Activated naive CD4-positive, alpha-beta T cell treated with anti-CD3 and anti-CD28 coated beads, Interleukin-2, amount 10 ng/mL, durations not matched to agents 7 days and 5 days (primary cell): ENCODE results near the gene FMN2.

ENCODE experiments used
- CTCF ChIA-PET: fragments of 350-600 bp; sonication (Branson Sonifier 250); formaldehyde crosslinking; loops from one replicate; lab custom pipeline; 2021; ENCODE audit warnings: antibody characterized with exemption; lab: Charles Lee
- DNase-seq: peaks from one replicate; pipeline ENCODE4 v3.0.0-alpha.2; 2020
- H3K27ac Mint-ChIP-seq: one replicate; pipeline ENCODE4 v1.8.0; 2021; ENCODE audit warnings: mild to moderate bottlenecking, moderate library complexity, mixed read lengths
- H3K27me3 Mint-ChIP-seq: one replicate; pipeline ENCODE4 v1.8.0; 2021; ENCODE audit warnings: mild to moderate bottlenecking, mixed read lengths
- H3K36me3 Mint-ChIP-seq: one replicate; pipeline ENCODE4 v1.8.0; 2021; ENCODE audit warnings: mixed read lengths
- H3K4me1 Mint-ChIP-seq: one replicate; pipeline ENCODE4 v1.8.0; 2021; ENCODE audit warnings: mixed read lengths
- H3K4me3 Mint-ChIP-seq: one replicate; pipeline ENCODE4 v1.8.0; 2021; ENCODE audit warnings: mild to moderate bottlenecking, moderate library complexity, mixed read lengths
- H3K9me3 Mint-ChIP-seq: one replicate; pipeline ENCODE4 v1.8.0; 2021; ENCODE audit warnings: mixed read lengths

FMN2 gene

DNA sequence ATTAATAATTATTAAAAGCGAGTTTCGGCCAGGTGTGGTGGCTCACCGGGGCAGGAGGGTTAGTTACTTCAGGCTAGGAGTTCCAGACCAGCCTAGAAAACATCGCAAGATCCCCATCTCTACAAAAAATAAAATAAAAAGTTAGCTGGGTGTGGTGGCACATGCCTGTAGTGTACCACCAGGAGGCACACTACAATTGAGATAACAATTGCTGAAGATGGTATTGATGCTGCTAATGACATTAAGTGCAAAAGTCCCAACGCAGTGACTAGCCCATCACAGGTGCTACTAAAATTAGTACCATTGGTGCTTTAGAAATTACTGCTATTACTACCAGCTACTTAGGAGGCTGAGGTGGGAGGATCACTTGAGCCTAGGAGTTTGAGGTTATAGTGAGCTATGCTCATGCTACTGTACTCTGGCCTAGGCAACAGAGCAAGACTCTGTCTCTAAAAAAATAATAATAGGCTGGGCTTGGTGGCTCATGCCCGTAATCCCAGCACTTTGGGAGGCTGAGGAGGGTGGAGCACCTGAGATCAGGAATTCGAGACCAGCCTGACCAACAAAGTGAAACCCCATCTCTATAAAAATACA lies 363.6 kb downstream of the FMN2 start:
- CTCF ChIA-PET: interaction anchor here (0.6 to 2.1 kb wide), 10 partner anchors 9 to 1850 kb away, joined by 3 to 24 read pairs (median 4); partner anchors contain the start of gene GREM2
- DNase-seq: no peak
- Mint-ChIP-seq H3K4me3 (no peak overlapping the region), H3K4me1 (no peaks in the 10 kb centered on the region), H3K36me3 (no peaks in the 10 kb centered on the region), H3K9me3 (no peaks in the 10 kb centered on the region), H3K27ac (no peak overlapping the region), H3K27me3 (no peaks in the 10 kb centered on the region)

DNA sequence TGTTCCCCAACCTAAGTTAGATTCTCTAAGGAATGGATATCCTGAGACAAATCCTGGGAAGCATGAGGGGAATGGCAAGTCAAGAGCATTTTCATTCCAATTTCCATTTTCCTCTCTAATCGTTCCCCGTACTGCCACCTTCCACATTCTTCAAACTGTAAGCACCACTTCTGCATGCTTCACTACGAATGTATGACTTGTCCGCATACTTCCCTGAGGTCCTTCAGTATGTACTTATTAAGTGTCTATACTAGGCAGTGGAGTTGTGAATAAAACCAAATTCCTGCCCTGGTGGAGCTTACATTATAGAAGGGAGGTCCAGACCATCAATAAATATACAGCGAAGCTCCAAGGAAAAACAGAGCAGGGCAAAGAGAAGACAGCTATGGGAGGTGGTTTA lies 365.5 kb downstream of the FMN2 start:
- no peak for DNase-seq
- CTCF ChIA-PET: interaction anchor here (1.8 kb wide), 1 partner anchor 234 kb away, joined by 6 read pairs; no protein-coding TSS in a partner anchor
- no peaks in the 10 kb centered on the region for H3K9me3 Mint-ChIP-seq
- H3K4me3 Mint-ChIP-seq: no peak overlapping the region
- H3K4me1 Mint-ChIP-seq: no peaks in the 10 kb centered on the region
- H3K27me3 Mint-ChIP-seq: no peaks in the 10 kb centered on the region
- H3K27ac Mint-ChIP-seq: no peak overlapping the region
- H3K36me3 Mint-ChIP-seq: no peaks in the 10 kb centered on the region

DNA sequence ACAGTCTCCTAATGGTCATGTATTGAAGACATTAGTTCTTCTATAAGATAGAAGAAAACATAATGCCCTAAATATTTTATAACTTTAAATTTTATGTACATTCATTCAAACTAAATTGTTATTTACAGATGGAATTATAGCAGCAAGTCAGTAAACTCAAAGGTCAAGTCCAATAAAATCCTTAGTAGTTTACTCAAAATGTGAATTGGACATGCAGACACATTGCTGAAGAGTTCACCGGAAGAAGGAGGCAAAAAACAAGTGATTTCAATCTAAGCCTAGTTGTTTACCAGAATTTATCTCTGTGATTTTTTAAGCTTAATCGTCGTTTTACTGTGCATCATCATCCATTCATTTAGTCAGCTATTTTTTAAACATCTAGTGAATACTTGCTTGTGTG lies 370.6 kb downstream of the FMN2 start:
- Mint-ChIP-seq H3K4me1 (peaks cover 6% of the 10 kb centered on the region), H3K4me3 (no peak overlapping the region), H3K9me3 (no peaks in the 10 kb centered on the region), H3K27ac (no peak overlapping the region), H3K36me3 (no peaks in the 10 kb centered on the region), H3K27me3 (no peaks in the 10 kb centered on the region)
- CTCF ChIA-PET: no interaction called here
- no peak for DNase-seq

DNA sequence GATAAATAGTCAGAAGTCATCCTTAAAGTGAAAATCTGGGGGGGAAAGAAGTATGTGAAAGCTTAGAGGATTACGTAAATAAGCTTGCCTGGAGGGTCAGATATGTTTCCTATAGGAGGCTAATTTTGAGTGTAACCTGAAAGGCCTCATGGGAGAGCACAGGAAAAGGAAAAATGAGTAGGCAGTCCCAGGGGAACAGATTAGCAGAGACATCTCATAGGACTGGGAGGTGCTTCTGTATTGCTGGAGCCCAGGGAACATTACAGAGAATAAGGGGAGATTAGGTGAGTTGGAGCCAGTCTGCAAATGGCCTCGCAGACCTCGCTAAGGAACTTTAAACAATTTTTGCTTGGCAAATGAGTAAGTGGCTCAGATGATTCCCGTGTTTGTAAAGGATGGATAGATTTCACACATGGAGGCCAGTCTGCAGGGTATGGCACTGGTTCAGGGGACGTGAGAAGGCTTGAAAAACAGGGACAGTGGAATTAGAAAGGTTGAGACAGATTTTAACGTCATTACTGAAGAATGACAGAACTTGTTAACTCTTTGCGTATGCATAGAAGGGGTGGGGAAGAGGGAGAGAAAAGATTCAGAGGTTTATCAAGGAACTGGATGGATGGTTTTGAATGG lies 371.2 kb downstream of the FMN2 start:
- H3K36me3 Mint-ChIP-seq: no peaks in the 10 kb centered on the region
- no peak for DNase-seq
- H3K9me3 Mint-ChIP-seq: no peaks in the 10 kb centered on the region
- H3K27me3 Mint-ChIP-seq: no peaks in the 10 kb centered on the region
- H3K4me1 Mint-ChIP-seq: peaks cover 6% of the 10 kb centered on the region
- no peak overlapping the region for H3K4me3 Mint-ChIP-seq
- no peak overlapping the region for H3K27ac Mint-ChIP-seq
- CTCF ChIA-PET: interaction anchor here (2.2 kb wide), 1 partner anchor 8 kb away, joined by 11 read pairs; no protein-coding TSS in a partner anchor

DNA sequence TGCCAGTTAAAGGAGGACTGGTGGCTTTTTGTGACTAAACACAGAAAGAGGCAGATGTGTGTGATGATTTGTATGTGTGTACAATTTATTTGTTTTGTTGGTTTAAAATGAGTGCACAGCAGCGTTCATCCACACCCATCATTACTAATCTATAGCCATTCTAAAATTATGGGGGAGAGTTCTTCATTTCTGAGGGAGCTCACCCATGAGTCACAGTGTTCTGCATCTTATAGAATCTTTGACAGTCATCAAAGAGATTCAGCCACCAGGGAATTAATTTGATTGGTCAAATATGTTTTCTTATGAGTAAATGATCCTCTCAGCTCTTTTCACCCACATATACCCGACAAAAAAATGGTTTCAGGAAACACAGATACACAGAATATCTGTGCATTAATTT lies 372.4 kb downstream of the FMN2 start:
- no peak overlapping the region for H3K4me3 Mint-ChIP-seq
- no peaks in the 10 kb centered on the region for H3K27me3 Mint-ChIP-seq
- H3K27ac Mint-ChIP-seq: no peak overlapping the region
- H3K4me1 Mint-ChIP-seq: peaks cover 6% of the 10 kb centered on the region
- CTCF ChIA-PET: interaction anchor here (2.2 kb wide), 1 partner anchor 9 kb away, joined by 11 read pairs; no protein-coding TSS in a partner anchor
- H3K9me3 Mint-ChIP-seq: no peaks in the 10 kb centered on the region
- DNase-seq: no peak
- H3K36me3 Mint-ChIP-seq: no peaks in the 10 kb centered on the region

DNA sequence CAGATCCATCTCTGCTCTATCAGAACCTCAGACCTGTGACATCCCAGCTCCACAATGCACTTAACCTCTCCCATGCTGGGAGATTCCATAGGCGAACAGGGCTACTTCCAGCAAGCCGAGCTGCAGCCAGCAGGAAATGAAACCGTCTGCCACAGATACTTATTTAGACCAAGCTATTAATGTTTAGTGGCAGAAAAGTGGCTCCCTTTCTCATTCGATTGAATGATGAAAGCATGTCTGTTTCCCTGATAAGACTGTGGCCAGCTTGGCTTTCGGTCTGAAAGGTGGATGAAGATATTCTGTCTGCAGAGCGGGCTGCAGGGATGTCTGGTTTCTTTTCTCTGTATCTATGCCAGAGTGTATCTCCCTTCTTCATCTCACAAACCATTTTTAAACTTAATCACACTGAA lies 373.9 kb downstream of the FMN2 start:
- Mint-ChIP-seq H3K27ac (no peak overlapping the region), H3K4me3 (no peak overlapping the region), H3K4me1 (peaks cover 6% of the 10 kb centered on the region), H3K9me3 (no peaks in the 10 kb centered on the region), H3K27me3 (no peaks in the 10 kb centered on the region), H3K36me3 (no peaks in the 10 kb centered on the region)
- no peak for DNase-seq
- CTCF ChIA-PET: no interaction called here

DNA sequence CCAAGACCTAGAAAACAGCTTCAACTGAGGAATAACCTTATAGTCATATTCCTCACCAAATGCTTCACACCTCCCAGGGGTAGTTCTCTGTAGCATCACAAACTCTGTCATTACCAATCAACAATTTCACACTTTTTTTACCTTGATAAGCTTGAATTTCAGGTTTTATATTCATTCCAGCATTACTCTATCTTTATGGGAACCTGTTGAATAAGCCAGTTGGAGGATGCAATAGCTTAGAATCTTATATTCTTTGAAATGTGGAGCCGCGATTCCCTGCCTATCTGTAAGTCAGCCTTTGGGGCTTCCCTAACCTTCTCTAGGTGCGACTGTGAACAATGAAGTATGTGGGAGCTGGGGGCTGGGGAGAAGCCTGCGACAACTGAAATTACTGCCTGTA lies 374.8 kb downstream of the FMN2 start:
- Mint-ChIP-seq H3K4me3 (no peak overlapping the region), H3K27me3 (no peaks in the 10 kb centered on the region), H3K27ac (no peak overlapping the region), H3K9me3 (no peaks in the 10 kb centered on the region), H3K36me3 (no peaks in the 10 kb centered on the region), H3K4me1 (peaks cover 6% of the 10 kb centered on the region)
- DNase-seq: no peak
- CTCF ChIA-PET: no interaction called here

DNA sequence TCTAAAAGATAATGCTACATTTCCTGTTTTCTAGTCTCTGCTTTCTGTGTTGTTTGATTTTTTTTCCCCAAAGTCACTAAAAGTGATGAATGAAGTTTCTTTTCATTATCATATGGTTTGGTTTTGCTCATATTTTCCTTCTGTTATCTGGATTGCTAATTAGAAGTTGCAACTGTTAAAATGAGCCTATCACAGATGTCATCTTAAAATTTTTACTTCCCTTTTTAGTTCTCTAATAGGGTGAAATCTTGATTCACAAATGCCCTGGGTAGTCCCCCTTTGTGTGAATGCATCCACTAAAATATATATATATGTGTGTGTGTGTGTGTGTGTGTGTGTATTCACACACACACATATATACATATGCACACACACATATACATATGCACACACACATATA lies 376.2 kb downstream of the FMN2 start:
- Mint-ChIP-seq H3K4me1 (peaks cover 6% of the 10 kb centered on the region), H3K4me3 (no peak overlapping the region), H3K27ac (no peak overlapping the region), H3K27me3 (no peaks in the 10 kb centered on the region), H3K9me3 (no peaks in the 10 kb centered on the region), H3K36me3 (no peaks in the 10 kb centered on the region)
- CTCF ChIA-PET: no interaction called here
- DNase-seq: no peak

DNA sequence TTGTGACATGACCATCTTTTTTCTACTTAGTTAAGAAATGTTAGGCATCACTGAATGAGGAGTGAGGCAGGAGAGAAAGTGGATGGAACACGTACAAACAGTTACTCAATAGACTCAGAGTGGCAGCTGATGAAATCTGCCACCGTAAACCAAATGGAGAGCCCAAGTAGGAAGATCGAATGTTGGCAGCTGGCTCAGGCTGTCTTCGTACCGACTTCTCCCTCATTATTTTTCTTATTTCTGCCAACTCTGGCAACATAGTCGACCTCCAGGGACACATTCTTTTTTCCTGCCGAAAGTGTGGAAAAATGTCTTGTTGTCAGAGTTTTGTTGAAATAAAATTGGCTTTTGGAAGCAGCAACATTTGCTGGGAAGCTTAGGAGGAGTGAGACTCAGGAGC lies 377.0 kb downstream of the FMN2 start:
- CTCF ChIA-PET: no interaction called here
- no peak for DNase-seq
- Mint-ChIP-seq H3K4me1 (peaks cover 6% of the 10 kb centered on the region), H3K4me3 (no peak overlapping the region), H3K27me3 (no peaks in the 10 kb centered on the region), H3K27ac (no peak overlapping the region), H3K9me3 (no peaks in the 10 kb centered on the region), H3K36me3 (no peaks in the 10 kb centered on the region)

DNA sequence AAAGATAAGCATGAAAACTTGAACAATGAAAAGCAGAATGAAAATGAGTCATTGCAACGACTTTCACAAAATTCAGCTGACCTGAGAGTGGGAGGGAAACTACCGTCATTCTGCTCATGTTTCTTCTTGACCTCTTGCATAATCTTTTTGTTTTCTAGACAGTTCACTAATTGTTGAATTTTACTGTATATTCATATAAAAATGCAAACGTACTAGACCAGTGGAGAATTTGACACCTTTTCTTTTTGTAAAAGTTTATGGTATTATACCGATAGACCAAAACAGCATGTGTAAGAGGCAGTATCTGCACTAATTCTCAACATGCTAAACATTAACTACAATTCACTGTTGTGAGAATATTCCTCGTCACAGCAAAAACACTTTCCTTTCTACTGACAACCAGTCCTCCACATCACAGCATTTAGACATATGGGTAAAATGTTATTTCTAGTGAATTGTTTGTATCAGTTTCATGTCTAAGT lies 382.5 kb downstream of the FMN2 start:
- Mint-ChIP-seq H3K27ac (no peak overlapping the region), H3K9me3 (peaks cover 2% of the 10 kb centered on the region), H3K4me1 (no peaks in the 10 kb centered on the region), H3K4me3 (no peak overlapping the region), H3K27me3 (no peaks in the 10 kb centered on the region), H3K36me3 (no peaks in the 10 kb centered on the region)
- CTCF ChIA-PET: no interaction called here
- no peak for DNase-seq

DNA sequence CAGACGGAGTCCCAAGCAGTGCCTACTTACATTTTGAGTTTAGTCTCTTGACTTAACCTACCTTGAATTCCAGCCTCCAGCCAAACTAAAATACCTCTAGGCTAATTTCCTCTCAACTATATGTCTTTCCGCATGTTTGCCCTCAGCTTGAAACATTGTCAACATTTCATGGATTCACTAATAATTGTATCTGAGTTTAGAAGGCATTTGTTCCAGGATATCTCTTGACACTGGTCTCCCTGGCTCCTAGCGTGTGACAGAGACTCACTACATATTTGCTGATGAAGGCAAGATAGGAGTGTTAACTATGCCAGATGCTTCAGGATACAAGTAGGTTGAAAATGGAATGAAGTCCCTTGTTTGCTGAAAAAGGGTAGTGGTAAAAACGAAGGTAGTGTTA lies 384.1 kb downstream of the FMN2 start:
- H3K36me3 Mint-ChIP-seq: no peaks in the 10 kb centered on the region
- CTCF ChIA-PET: no interaction called here
- no peaks in the 10 kb centered on the region for H3K27me3 Mint-ChIP-seq
- no peak overlapping the region for H3K27ac Mint-ChIP-seq
- H3K9me3 Mint-ChIP-seq: peaks cover 2% of the 10 kb centered on the region
- no peak for DNase-seq
- H3K4me3 Mint-ChIP-seq: no peak overlapping the region
- no peaks in the 10 kb centered on the region for H3K4me1 Mint-ChIP-seq

DNA sequence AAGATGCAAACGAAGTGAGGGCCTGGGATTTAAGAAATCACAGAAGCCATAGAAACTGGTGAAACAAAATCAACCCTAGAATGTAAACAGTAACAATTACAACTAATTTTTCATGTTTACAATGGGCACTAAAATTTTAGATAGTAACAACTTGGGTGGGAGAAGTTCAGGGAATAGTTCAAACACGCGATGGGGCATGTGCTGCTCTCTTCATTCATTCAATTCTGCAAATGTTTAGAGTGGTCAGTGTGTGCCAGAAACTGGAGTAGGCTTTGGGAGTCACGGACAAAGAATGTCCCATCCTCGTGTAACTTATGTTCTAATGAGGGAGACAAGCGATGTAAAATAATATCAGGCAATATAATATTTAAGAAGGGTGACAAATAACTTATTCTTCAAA lies 386.9 kb downstream of the FMN2 start:
- no peaks in the 10 kb centered on the region for H3K27me3 Mint-ChIP-seq
- H3K4me3 Mint-ChIP-seq: no peak overlapping the region
- H3K4me1 Mint-ChIP-seq: no peaks in the 10 kb centered on the region
- no peak for DNase-seq
- H3K36me3 Mint-ChIP-seq: no peaks in the 10 kb centered on the region
- CTCF ChIA-PET: no interaction called here
- peaks cover 2% of the 10 kb centered on the region for H3K9me3 Mint-ChIP-seq
- H3K27ac Mint-ChIP-seq: no peak overlapping the region

DNA sequence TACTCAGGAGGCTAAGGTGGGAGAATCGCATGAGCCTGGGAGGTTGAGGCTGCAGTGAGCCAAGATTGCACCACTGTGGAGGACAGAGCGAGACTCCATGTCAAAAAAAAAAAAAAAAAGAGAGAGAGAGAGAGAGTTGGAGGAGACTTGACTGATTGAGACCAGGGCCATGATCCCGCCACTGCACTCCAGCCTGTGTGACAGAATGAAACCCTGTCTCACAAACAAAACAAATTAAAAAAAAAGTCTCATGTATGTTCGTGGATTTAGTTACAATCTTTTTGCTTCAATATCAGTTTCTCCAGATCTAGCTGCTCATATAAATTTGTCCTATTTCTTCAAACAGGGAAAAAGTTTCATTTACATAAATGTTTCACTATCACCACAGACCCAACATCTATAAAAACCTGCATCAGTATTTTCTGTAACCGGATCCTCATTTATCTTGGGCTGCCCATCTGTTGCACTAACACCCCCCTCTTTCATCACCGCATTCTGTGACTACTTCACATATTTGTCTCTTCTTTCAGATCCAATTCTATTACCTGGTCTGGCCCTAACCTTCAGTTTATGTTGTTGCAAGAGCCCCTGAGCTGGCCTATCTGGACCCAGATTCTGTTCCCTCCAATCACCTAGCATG lies 393.2 kb downstream of the FMN2 start:
- Mint-ChIP-seq H3K4me1 (no peaks in the 10 kb centered on the region), H3K9me3 (no peaks in the 10 kb centered on the region), H3K27me3 (no peaks in the 10 kb centered on the region), H3K4me3 (no peak overlapping the region), H3K27ac (no peak overlapping the region), H3K36me3 (no peaks in the 10 kb centered on the region)
- CTCF ChIA-PET: no interaction called here
- DNase-seq: no peak

DNA sequence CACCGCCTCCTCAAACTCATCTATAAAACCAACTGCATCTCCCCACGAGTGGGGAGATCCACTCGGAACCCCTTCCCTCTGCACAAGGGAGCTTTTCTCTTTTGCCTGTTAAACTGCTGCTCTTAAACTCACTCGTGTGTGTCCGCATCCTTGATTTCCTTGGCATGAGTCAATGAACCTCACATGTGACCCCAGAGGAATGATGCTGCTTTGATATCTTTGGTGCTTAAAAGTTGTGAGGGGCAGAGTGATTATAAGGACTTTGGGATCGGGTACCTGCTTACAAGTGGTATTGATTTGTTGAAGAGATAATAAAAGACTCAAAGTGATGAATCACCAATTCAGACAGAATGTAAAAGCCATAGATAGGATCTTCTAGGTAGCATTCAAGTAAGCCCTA lies 394.9 kb downstream of the FMN2 start:
- H3K27me3 Mint-ChIP-seq: no peaks in the 10 kb centered on the region
- no peaks in the 10 kb centered on the region for H3K9me3 Mint-ChIP-seq
- CTCF ChIA-PET: no interaction called here
- H3K4me3 Mint-ChIP-seq: no peak overlapping the region
- no peaks in the 10 kb centered on the region for H3K36me3 Mint-ChIP-seq
- no peaks in the 10 kb centered on the region for H3K4me1 Mint-ChIP-seq
- no peak for DNase-seq
- H3K27ac Mint-ChIP-seq: no peak overlapping the region

DNA sequence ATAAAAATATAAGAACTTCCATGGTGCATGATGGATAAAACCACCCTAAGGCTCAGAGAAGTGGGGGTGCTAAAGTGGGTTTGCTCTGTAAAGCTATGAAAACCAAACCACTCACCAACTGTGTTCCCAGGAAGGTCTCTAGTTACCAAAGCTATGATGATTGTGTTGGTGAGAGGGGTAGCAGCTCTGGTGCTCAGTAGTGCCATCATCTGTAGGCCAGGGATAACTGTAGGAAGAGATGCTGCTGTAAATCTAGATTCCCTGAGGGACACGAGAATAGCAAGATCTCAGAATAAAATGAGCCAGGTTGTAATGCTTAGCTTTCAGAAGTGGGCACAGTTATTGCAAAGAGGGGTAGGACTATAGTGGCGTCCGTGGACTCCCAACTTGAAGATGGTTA lies 395.8 kb downstream of the FMN2 start:
- H3K27ac Mint-ChIP-seq: no peak overlapping the region
- CTCF ChIA-PET: no interaction called here
- H3K27me3 Mint-ChIP-seq: peaks cover 3% of the 10 kb centered on the region
- no peak overlapping the region for H3K4me3 Mint-ChIP-seq
- H3K9me3 Mint-ChIP-seq: no peaks in the 10 kb centered on the region
- H3K36me3 Mint-ChIP-seq: no peaks in the 10 kb centered on the region
- DNase-seq: no peak
- H3K4me1 Mint-ChIP-seq: no peaks in the 10 kb centered on the region
